Measurements from ENCODE around the gene GOPC. TPM values are rescaled to one million over a fixed set of nuclear protein-coding genes. Genes with fewer than 3 reads are reported as not detected.

Gene GOPC
- total and polyA plus RNA-seq, 2 donors (not counting 3 experiments of a cell fraction or from before 2014, with no cell fraction given) = 7.8 to 22.8 TPM

DNA sequence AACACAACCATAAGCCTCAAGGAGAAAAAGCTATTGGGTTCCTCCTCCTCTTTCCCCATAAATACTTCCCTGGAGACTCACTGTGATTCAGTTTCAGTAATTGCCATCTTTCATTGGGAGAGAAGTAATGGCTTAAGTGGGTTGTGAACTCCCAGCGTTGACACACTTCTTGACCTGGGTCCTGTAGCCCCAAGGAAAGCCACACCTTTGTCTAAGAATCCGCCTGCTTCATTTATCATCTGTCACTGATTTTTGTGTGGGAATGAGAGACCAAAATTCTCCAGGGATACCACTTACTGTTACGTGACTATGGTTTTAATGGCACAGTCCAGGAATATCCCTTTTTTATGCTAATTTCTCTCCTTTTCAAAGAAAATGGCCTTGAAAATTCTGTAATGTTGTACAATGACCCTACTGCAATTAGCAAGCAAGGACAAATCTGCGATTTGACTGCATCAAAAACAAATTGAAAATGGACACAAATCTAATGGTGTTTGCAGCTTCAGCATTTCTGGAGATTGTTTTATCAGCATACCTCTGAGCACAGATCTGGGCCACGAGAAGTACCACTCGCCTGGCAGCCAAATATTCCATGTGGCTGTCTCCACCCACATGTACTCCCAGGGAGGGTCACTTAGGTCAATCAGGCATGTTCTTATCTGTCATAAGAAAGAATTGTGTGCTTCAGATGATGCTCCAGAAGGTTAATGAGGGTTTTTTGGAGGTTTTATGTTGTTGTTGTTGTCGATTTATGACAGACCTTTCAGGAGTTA is 90.1 kb downstream of the GOPC start:
- H3K27me3 ChIP-seq (ENCODE audit: control insufficient read depth in 2 of 2, insufficient read depth in 2 of 2, low read length in 2 of 2) = no peaks in the 10 kb centered on the region
- H3K27ac ChIP-seq (ENCODE audit: insufficient read depth, low read depth, low read length) = no peak overlapping the region
- H3K4me1 ChIP-seq (ENCODE audit: control insufficient read depth, extremely low read depth, insufficient read depth, low read length) = no peaks in the 10 kb centered on the region
- no peaks in the 10 kb centered on the region for H4K20me1 ChIP-seq (replicated peaks; ENCODE audit: control insufficient read depth, extremely low read depth, insufficient read depth, low read length)
- no peak overlapping the region for H2AFZ ChIP-seq (ENCODE audit: low read depth, low read length)
- no peak overlapping the region for H3K4me3 ChIP-seq (replicated peaks in 1 of 3; ENCODE audit: insufficient read depth in 1 of 3, low read depth in 1 of 3, low read length in 3 of 3)
- no peak for TF ChIP-seq FOS (IDR thresholded peaks at IDR 0.05; ENCODE audit: borderline replicate concordance, insufficient read depth, low read length)
- TF ChIP-seq, protein P1, sequence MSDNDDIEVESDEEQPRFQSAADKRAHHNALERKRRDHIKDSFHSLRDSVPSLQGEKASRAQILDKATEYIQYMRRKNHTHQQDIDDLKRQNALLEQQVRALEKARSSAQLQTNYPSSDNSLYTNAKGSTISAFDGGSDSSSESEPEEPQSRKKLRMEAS (IDR thresholded peaks at IDR 0.05; ENCODE audit: insufficient read depth, insufficient read length) = no peak
- CTCF ChIA-PET = interaction anchor here (1.1 to 2.1 kb wide), 2 partner anchors 9 to 63 kb away, joined by 3 to 6 read pairs; no protein-coding TSS in a partner anchor
- dilution Hi-C loops (cut with MboI; ENCODE audit: extremely low pct_ligation_motif_present, low sequenced_read_pairs) = no loop called here
- H3K9me1 ChIP-seq (replicated peaks; ENCODE audit: control insufficient read depth, extremely low read depth, insufficient read depth, low read length) = no peaks in the 10 kb centered on the region
- H3K9ac ChIP-seq (replicated peaks; ENCODE audit: extremely low read depth, insufficient read depth, low read length) = no peak overlapping the region
- peaks cover 50% of the 10 kb centered on the region for H3K79me2 ChIP-seq (ENCODE audit: control insufficient read depth, insufficient read depth, low read length)
- DNase-seq (ENCODE audit: low read depth, low spot score) = no peak
- H3K9me3 ChIP-seq (replicated peaks; ENCODE audit: control insufficient read depth, insufficient read depth, low read length) = no peaks in the 10 kb centered on the region
- no TSS peak for BruUV-seq (replicated peaks)
- peaks cover 1 to 11% of the 10 kb centered on the region in 2 experiments for H3K36me3 ChIP-seq (ENCODE audit: control insufficient read depth in 2 of 2, extremely low read depth in 1 of 2, insufficient read depth in 2 of 2, low read length in 2 of 2)
- intact Hi-C loops (cut with micrococcal nuclease) = no loop called here
- no peak overlapping the region for H3K4me2 ChIP-seq (ENCODE audit: insufficient read depth, low read length)
- POLR2A ChIA-PET = no interaction called here
- FAIRE-seq = no peak

Other genes with a start within 250 kb of the GOPC start
- not detected in 2 replicates for gene ROS1, start 176.6 kb downstream of the GOPC start, total RNA-seq
- gene ROS1, start 176.6 kb downstream of the GOPC start, polyA plus RNA-seq = not detected in 2 replicates
- gene DCBLD1, start 119.8 kb downstream of the GOPC start, total RNA-seq = 44.3 and 55.8 TPM in 2 replicates
- 27.1 and 30.2 TPM in 2 replicates for gene DCBLD1, start 119.8 kb downstream of the GOPC start, polyA plus RNA-seq
- 33.4 and 34.3 TPM in 2 replicates for gene NUS1, start 73.0 kb upstream of the GOPC start, total RNA-seq
- 8.2 and 9.5 TPM in 2 replicates for gene NUS1, start 73.0 kb upstream of the GOPC start, polyA plus RNA-seq